AG04450 (cell line): ENCODE results near the gene GLT6D1. TPM values are rescaled to one million over a fixed set of nuclear protein-coding genes. Genes with fewer than 3 reads are reported as not detected.

ENCODE experiments used
- CTCF ChIA-PET: fragments of 300-600, 350-600 bp; formaldehyde crosslinking; extraction: SDS; loops from one replicate; lab custom pipeline; 2022; ENCODE audit warnings: antibody characterized with exemption, inconsistent platforms; lab: Charles Lee
- POLR2A ChIA-PET: fragments of 350-600 bp; formaldehyde crosslinking; extraction: SDS; loops from one replicate; lab custom pipeline; 2021; ENCODE audit warnings: antibody characterized with exemption, inconsistent platforms; lab: Yijun Ruan, JAX
- DNase-seq: peaks from one replicate; pipeline ENCODE4 v3.0.0-alpha.2; 2011; ENCODE audit warnings: low read depth, low spot score
- H3K27ac ChIP-seq: one replicate; pipeline ENCODE4 v1.5.1; 2012; ENCODE audit warnings: low read depth, low read length, control low read depth
- H3K27me3 ChIP-seq: one replicate; pipeline ENCODE4 v1.6.0; 2012; ENCODE audit warnings: low read length; ENCODE audit not compliant: control insufficient read depth, insufficient read depth
- H3K4me3 ChIP-seq: 2 replicates; pipeline ENCODE4 v1.5.1; 2011; ENCODE audit warnings: mild to moderate bottlenecking, low read depth, low read length, control low read depth
- H3K9me3 ChIP-seq: 2 replicates; pipeline ENCODE4 v1.5.1; 2012; ENCODE audit warnings: low read length; ENCODE audit not compliant: control insufficient read depth, insufficient read depth
- CTCF ChIP-seq: IDR thresholded peaks from 2 replicates; pipeline ENCODE4 v1.5.1; 2011; ENCODE audit warnings: low read depth, low read length, control low read depth, inconsistent platforms
- polyA plus RNA-seq: library from polyadenylated mRNA; depleted of rRNA; stranded (reverse); fragments of >200 nt; gene quantifications from 2 replicates; pipeline ENCODE4 v1.2.3, GENCODE V29; 2011

The GLT6D1 gene
- polyA plus RNA-seq, 1 experiment = not detected

DNA sequence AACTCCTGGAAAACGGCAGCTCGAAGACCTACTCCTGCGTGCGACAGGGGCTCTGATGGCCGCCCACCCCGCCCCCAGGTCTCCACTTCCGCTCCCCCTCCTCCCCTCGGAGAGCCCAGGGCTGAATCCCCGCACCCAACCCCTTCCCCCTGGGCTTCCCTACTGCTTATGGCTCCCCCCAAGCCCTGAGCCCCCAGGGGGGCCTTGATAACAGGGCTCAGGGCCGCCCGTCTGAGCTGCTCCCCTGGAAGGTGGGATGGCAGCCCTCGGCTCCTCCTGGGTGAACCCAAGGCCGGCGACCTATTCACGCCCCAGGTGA lies 30.4 kb downstream of the GLT6D1 start:
- ChIA-PET POLR2A (no interaction called here), CTCF (interaction anchor here (1.3 kb wide), 1 partner anchor 11 kb away, joined by 3 read pairs; no protein-coding TSS in a partner anchor)
- Histone ChIP-seq H3K27me3 (peaks cover 3% of the 10 kb centered on the region), H3K27ac (no peak overlapping the region), H3K4me3 (no peak overlapping the region), H3K9me3 (peaks cover 4% of the 10 kb centered on the region; the same call in 1 of the 2 replicates)
- TF ChIP-seq CTCF = no peak
- DNase-seq = no peak

- Histone ChIP-seq H3K9me3 (peaks cover 4% of the 10 kb centered on the region; the same call in 1 of the 2 replicates), H3K27ac (no peak overlapping the region), H3K4me3 (no peak overlapping the region), H3K27me3 (peaks cover 3% of the 10 kb centered on the region)
- no peak for DNase-seq
- POLR2A ChIA-PET = no interaction called here
- CTCF ChIA-PET = interaction anchor here (1.3 kb wide), 1 partner anchor 11 kb away, joined by 3 read pairs; no protein-coding TSS in a partner anchor
- no peak for TF ChIP-seq CTCF
These were observed 30.9 kb downstream of the GLT6D1 start for GRCh38 chr9:135608294-135608998.

DNA sequence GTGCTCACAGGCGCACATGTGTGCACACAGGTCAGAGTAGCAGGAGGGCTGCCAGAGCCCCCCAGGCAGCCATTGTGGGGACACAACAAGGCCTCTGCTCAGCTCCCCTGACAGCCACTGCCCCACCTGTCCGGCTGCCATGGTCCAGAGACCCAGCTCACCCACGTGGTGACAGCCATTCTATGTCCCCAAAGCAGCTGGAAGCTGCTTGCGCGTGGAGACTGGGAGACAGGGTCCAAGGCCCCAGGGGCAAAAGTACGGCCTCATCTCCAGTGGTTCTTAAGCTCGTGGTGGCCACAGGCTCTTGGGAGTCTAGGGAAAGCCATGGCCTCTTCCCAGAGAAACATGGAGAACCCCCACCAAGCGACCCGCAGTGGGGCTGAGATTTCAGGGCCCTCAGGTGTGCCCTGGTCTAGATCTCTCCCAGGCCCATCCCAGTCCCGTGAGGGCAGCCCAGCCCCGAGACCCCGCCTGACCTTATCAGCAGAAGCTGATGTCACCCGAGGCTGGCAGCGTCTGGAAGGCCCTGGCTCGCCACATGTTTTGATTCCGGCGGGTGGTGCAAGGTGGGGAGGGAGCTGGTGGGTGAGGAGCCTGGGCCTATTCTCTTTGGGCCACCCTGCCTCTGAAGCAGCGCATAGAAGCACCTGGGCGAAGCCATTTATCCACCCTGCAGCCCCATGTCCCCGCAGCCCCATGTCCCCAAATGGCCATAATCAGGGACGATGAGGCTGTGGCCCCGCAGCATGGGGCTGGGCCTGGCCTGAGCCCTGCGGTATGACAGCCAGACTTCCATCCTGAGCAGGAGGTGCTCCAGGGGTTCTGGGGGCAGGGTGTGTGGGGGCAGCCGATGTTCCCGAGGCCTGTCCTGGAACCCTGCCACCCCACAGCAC lies 31.7 kb downstream of the GLT6D1 start:
- Histone ChIP-seq H3K27ac (no peak overlapping the region), H3K9me3 (peaks cover 4% of the 10 kb centered on the region; the same call in 1 of the 2 replicates), H3K4me3 (no peak overlapping the region), H3K27me3 (peaks cover 3% of the 10 kb centered on the region)
- CTCF ChIA-PET = interaction anchor here (0.5 kb wide), 1 partner anchor 268 kb away, joined by 3 read pairs; no protein-coding TSS in a partner anchor
- no peak for DNase-seq
- no peak for TF ChIP-seq CTCF
- POLR2A ChIA-PET = no interaction called here

DNA sequence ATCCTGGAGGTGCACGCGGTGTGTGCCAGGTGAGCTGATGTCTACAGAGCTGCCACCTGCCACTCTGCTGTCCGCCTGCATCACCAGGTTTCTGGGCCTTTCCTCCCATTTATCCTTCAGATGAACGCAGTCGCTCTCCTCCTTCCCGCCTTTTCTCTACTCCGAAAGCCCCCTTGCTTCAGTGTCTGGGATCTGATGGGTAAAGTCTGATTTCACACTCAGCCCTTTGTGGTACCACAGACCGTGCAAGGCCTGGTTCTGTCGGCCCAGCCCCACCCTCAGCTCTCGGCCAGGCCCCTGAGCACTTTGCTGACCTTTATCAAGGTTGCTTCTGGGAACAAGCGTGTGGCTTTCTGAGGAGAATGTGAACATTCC lies 32.5 kb downstream of the GLT6D1 start:
- Histone ChIP-seq H3K4me3 (no peak overlapping the region), H3K27ac (no peak overlapping the region), H3K9me3 (peaks cover 4% of the 10 kb centered on the region; the same call in 1 of the 2 replicates), H3K27me3 (peaks cover 3% of the 10 kb centered on the region)
- CTCF ChIA-PET = no interaction called here
- POLR2A ChIA-PET = no interaction called here
- no peak for TF ChIP-seq CTCF
- DNase-seq = no peak
